ENCODE measurements around the gene ALOXE3. TPM values are rescaled to one million over a fixed set of nuclear protein-coding genes. Genes with fewer than 3 reads are reported as not detected.

ALOXE3 gene
- total RNA-seq, 1 donor, result not detected

- no peak overlapping the region for H3K4me3 ChIP-seq (ENCODE audit: low read depth, low read length)
- no peak for TF ChIP-seq CTCF (IDR thresholded peaks at IDR 0.05; ENCODE audit: insufficient read depth, low read depth, low read length)
- DNase-seq (ENCODE audit: low read depth), result no peak
Observed at GRCh38 chr17:8144401-8145231, 26.3 kb upstream of the ALOXE3 start.

- TF ChIP-seq CTCF (IDR thresholded peaks at IDR 0.05; ENCODE audit: insufficient read depth, low read depth, low read length), result no peak
- DNase-seq (ENCODE audit: low read depth), result no peak
- no peak overlapping the region for H3K4me3 ChIP-seq (ENCODE audit: low read depth, low read length)
Observed at GRCh38 chr17:8143581-8144400, 25.5 kb upstream of the ALOXE3 start.

GRCh38 chr17:8142887-8143580, 24.7 kb upstream of the ALOXE3 start:
- no peak overlapping the region for H3K4me3 ChIP-seq (ENCODE audit: low read depth, low read length)
- DNase-seq (ENCODE audit: low read depth), result no peak
- TF ChIP-seq CTCF (IDR thresholded peaks at IDR 0.05; ENCODE audit: insufficient read depth, low read depth, low read length), result no peak

- no peak for TF ChIP-seq CTCF (IDR thresholded peaks at IDR 0.05; ENCODE audit: insufficient read depth, low read depth, low read length)
- no peak overlapping the region for H3K4me3 ChIP-seq (ENCODE audit: low read depth, low read length)
- DNase-seq (ENCODE audit: low read depth), result no peak
Observed at GRCh38 chr17:8142158-8142886, 24.0 kb upstream of the ALOXE3 start.

- TF ChIP-seq CTCF (IDR thresholded peaks at IDR 0.05; ENCODE audit: insufficient read depth, low read depth, low read length), result no peak
- H3K4me3 ChIP-seq (ENCODE audit: low read depth, low read length), result no peak overlapping the region
- DNase-seq (ENCODE audit: low read depth), result no peak
Observed at GRCh38 chr17:8141741-8142140, 23.4 kb upstream of the ALOXE3 start.

GRCh38 chr17:8141045-8141444, 22.7 kb upstream of the ALOXE3 start:
- H3K4me3 ChIP-seq (ENCODE audit: low read depth, low read length), result no peak overlapping the region
- DNase-seq (ENCODE audit: low read depth), result no peak
- TF ChIP-seq CTCF (IDR thresholded peaks at IDR 0.05; ENCODE audit: insufficient read depth, low read depth, low read length), result no peak
